ENCODE data around the gene COL4A6.

GRCh38 chrX:108347800-108348199 is 90.4 kb downstream of the COL4A6 start:
- TF ChIP-seq ATF3 (IDR thresholded peaks at IDR 0.05; ENCODE audit: insufficient read depth, low read depth, low read length) (no peak), TAF1 (IDR thresholded peaks at IDR 0.05; ENCODE audit: low read depth, low read length) (no peak), CREB1 (IDR thresholded peaks at IDR 0.05) (no peak), CTCF (IDR thresholded peaks at IDR 0.05; ENCODE audit: control extremely low read depth in 1 of 3, insufficient read depth in 1 of 3, low read depth in 1 of 3, low read length in 3 of 3) (no peak), YY1 (IDR thresholded peaks at IDR 0.05; ENCODE audit: low read depth, low read length) (no peak), RAD21 (IDR thresholded peaks at IDR 0.05 in 1 of 2, conservative IDR thresholded peaks at IDR 0.05 in 1 of 2; ENCODE audit: low read depth in 2 of 2, low read length in 2 of 2) (no peak; a peak in 1 of 4 replicates), ZNF274 (IDR thresholded peaks at IDR 0.05; ENCODE audit: borderline replicate concordance, extremely low read depth, low read length) (no peak)
- TF ChIP-seq, protein P1, sequence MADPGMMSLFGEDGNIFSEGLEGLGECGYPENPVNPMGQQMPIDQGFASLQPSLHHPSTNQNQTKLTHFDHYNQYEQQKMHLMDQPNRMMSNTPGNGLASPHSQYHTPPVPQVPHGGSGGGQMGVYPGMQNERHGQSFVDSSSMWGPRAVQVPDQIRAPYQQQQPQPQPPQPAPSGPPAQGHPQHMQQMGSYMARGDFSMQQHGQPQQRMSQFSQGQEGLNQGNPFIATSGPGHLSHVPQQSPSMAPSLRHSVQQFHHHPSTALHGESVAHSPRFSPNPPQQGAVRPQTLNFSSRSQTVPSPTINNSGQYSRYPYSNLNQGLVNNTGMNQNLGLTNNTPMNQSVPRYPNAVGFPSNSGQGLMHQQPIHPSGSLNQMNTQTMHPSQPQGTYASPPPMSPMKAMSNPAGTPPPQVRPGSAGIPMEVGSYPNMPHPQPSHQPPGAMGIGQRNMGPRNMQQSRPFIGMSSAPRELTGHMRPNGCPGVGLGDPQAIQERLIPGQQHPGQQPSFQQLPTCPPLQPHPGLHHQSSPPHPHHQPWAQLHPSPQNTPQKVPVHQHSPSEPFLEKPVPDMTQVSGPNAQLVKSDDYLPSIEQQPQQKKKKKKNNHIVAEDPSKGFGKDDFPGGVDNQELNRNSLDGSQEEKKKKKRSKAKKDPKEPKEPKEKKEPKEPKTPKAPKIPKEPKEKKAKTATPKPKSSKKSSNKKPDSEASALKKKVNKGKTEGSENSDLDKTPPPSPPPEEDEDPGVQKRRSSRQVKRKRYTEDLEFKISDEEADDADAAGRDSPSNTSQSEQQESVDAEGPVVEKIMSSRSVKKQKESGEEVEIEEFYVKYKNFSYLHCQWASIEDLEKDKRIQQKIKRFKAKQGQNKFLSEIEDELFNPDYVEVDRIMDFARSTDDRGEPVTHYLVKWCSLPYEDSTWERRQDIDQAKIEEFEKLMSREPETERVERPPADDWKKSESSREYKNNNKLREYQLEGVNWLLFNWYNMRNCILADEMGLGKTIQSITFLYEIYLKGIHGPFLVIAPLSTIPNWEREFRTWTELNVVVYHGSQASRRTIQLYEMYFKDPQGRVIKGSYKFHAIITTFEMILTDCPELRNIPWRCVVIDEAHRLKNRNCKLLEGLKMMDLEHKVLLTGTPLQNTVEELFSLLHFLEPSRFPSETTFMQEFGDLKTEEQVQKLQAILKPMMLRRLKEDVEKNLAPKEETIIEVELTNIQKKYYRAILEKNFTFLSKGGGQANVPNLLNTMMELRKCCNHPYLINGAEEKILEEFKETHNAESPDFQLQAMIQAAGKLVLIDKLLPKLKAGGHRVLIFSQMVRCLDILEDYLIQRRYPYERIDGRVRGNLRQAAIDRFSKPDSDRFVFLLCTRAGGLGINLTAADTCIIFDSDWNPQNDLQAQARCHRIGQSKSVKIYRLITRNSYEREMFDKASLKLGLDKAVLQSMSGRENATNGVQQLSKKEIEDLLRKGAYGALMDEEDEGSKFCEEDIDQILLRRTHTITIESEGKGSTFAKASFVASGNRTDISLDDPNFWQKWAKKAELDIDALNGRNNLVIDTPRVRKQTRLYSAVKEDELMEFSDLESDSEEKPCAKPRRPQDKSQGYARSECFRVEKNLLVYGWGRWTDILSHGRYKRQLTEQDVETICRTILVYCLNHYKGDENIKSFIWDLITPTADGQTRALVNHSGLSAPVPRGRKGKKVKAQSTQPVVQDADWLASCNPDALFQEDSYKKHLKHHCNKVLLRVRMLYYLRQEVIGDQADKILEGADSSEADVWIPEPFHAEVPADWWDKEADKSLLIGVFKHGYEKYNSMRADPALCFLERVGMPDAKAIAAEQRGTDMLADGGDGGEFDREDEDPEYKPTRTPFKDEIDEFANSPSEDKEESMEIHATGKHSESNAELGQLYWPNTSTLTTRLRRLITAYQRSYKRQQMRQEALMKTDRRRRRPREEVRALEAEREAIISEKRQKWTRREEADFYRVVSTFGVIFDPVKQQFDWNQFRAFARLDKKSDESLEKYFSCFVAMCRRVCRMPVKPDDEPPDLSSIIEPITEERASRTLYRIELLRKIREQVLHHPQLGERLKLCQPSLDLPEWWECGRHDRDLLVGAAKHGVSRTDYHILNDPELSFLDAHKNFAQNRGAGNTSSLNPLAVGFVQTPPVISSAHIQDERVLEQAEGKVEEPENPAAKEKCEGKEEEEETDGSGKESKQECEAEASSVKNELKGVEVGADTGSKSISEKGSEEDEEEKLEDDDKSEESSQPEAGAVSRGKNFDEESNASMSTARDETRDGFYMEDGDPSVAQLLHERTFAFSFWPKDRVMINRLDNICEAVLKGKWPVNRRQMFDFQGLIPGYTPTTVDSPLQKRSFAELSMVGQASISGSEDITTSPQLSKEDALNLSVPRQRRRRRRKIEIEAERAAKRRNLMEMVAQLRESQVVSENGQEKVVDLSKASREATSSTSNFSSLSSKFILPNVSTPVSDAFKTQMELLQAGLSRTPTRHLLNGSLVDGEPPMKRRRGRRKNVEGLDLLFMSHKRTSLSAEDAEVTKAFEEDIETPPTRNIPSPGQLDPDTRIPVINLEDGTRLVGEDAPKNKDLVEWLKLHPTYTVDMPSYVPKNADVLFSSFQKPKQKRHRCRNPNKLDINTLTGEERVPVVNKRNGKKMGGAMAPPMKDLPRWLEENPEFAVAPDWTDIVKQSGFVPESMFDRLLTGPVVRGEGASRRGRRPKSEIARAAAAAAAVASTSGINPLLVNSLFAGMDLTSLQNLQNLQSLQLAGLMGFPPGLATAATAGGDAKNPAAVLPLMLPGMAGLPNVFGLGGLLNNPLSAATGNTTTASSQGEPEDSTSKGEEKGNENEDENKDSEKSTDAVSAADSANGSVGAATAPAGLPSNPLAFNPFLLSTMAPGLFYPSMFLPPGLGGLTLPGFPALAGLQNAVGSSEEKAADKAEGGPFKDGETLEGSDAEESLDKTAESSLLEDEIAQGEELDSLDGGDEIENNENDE (IDR thresholded peaks at IDR 0.05; ENCODE audit: insufficient replicate concordance, low read length): no peak

All from H1 (cell line).